H1 (cell line): ENCODE results near the gene TNC. TPM values are rescaled to one million over a fixed set of nuclear protein-coding genes. Genes with fewer than 3 reads are reported as not detected.

Experiments used
- CBX8 ChIP-seq: fragments of 300-800, 300-1000 bp; sonication (generic); IDR thresholded peaks from 2 replicates; pipeline ENCODE4 v1.7.1; 2016; ENCODE audit warnings: low read depth, low read length, borderline replicate concordance
- CEBPB ChIP-seq: IDR thresholded peaks from 2 replicates; pipeline ENCODE4 v1.6.1; 2012; ENCODE audit warnings: low read depth, low read length
- PHF8 ChIP-seq: fragments of 200-600 bp; sonication (generic); conservative IDR thresholded peaks from 2 replicates; pipeline ENCODE4 v1.7.1; 2012; ENCODE audit warnings: low read depth, mild to moderate bottlenecking, inconsistent platforms, low read length, moderate library complexity
- SP4 ChIP-seq: IDR thresholded peaks from 2 replicates; pipeline ENCODE4 v1.6.1; 2012; ENCODE audit warnings: low read length, inconsistent platforms
- polyA plus RNA-seq, 7 experiments: library from polyadenylated mRNA; depleted of rRNA in 3 of 7; stranded (reverse) in 5 of 7; unstranded in 2 of 7; fragments of >200 nt in 5 of 7; fragments of 200-250 nt in 2 of 7; gene quantifications; 1 replicate in 5 of 7; 2 replicates in 1 of 7; 4 replicates in 1 of 7; pipeline versions ENCODE4 v1.2.1 to v1.2.3, GENCODE V29; 2011 to 2013; ENCODE audit warnings: missing spikeins in 2 of 7, mixed read lengths in 2 of 7
- total RNA-seq: library from RNA; stranded (reverse); fragmentation: NEBNext Ultra II Directional; extraction: Animal tissue kit (Norgen Biotek cat#: 25700); gene quantifications from 2 replicates; pipeline ENCODE4 v1.2.1, GENCODE V29; 2021
- TF ChIP-seq, protein P1 (sequence below): IDR thresholded peaks from 2 replicates; pipeline ENCODE4 v1.6.1; 2011; ENCODE audit warnings: low read depth, mild to moderate bottlenecking, low read length; ENCODE audit not compliant: insufficient read depth

Gene TNC
- total and polyA plus RNA-seq, 2 of the 8 experiments (the other 6 are each of a cell fraction or from before 2014, with no cell fraction given): 6.2 to 11.4 TPM

DNA sequence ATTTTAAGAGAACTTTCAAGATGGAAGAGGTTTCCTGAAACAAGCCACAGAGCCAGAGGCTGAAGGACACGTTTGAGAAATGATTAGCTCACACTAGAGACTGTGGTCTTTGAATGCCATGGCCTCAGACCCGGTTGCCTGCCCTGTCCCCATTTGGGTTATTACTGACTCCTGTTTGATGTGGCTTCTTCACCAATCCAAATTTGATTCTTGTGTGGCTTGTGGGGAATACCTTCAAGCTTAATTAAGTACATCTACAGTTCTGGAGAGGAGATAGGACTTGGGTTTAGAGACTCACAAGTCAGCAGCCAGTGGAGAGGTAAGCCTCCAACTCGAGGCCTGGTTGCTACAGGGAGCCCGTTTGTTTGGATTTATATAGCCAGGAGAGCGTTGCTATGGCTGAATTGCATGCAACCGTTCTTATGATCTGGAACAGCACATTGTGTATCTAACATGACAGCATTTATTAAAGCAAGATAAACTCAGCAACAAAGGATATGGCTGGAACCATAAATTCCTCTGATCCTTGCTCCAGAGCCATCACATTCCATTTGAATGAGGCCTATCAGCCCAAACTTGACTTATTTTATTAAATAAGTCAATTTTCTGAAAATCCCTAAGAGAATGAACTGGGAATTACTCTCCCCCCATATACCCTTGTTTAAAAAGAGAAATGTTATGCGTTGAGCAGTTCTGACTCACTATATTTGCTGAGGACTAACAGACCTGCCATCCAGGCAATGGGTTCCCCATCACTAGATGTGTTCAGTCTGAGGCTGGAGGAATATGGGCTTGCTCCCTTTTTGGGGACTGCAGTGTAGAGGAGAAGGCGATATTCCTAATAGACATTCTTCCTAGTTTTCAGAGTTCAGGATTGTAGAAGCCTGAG lies 99.2 kb downstream of the TNC start (continued):
- no peak for TF ChIP-seq CEBPB
- TF ChIP-seq, protein P1, sequence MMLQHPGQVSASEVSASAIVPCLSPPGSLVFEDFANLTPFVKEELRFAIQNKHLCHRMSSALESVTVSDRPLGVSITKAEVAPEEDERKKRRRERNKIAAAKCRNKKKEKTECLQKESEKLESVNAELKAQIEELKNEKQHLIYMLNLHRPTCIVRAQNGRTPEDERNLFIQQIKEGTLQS: no peak
- no peak for TF ChIP-seq PHF8
- no peak for TF ChIP-seq SP4
- TF ChIP-seq CBX8: no peak
